Chondrocyte (in vitro differentiated cells): ENCODE data around the gene TTC29. TPM values are rescaled to one million over a fixed set of nuclear protein-coding genes. Genes with fewer than 3 reads are reported as not detected.
"Not testable (repeated sequence)": the region's sequence is repeated elsewhere in the genome, so short reads cannot be mapped to it uniquely, and the experiment has no call there.

Experiments used
- DNase-seq: peaks from one replicate; pipeline ENCODE4 v3.0.0; 2021; ENCODE audit warnings: mixed read lengths, low spot score
- H3K27ac Mint-ChIP-seq: one replicate; pipeline ENCODE4 v1.8.0; 2021; ENCODE audit warnings: mild to moderate bottlenecking, moderate library complexity, mixed read lengths; ENCODE audit not compliant: unreplicated experiment
- H3K27me3 Mint-ChIP-seq: 2 replicates; pipeline ENCODE4 v1.8.0; 2021; ENCODE audit warnings: low read depth, mixed read lengths
- H3K36me3 Mint-ChIP-seq: 2 replicates; pipeline ENCODE4 v1.8.0; 2021; ENCODE audit warnings: low read depth, mixed read lengths
- H3K4me1 Mint-ChIP-seq: 2 replicates; pipeline ENCODE4 v1.8.0; 2021; ENCODE audit warnings: low read depth, mild to moderate bottlenecking, mixed read lengths
- H3K4me3 Mint-ChIP-seq: one replicate; pipeline ENCODE4 v1.8.0; 2021; ENCODE audit warnings: mild to moderate bottlenecking, moderate library complexity, mixed read lengths; ENCODE audit not compliant: unreplicated experiment
- H3K9me3 Mint-ChIP-seq: 2 replicates; pipeline ENCODE4 v1.8.0; 2021; ENCODE audit warnings: low read depth, mixed read lengths
- total RNA-seq: library from RNA; stranded (reverse); gene quantifications from 3 replicates; pipeline ENCODE4 v1.2.1, GENCODE V29; 2021
- TF ChIP-seq, protein P1 (sequence below): fragments of 200-600 bp; sonication (generic); IDR thresholded peaks from 2 replicates; pipeline ENCODE4 v1.5.0; 2021; ENCODE audit warnings: antibody characterized with exemption, mild to moderate bottlenecking, moderate library complexity

TTC29 gene
- total RNA-seq, 1 donor from 2014 or later = 0.20 TPM

DNA sequence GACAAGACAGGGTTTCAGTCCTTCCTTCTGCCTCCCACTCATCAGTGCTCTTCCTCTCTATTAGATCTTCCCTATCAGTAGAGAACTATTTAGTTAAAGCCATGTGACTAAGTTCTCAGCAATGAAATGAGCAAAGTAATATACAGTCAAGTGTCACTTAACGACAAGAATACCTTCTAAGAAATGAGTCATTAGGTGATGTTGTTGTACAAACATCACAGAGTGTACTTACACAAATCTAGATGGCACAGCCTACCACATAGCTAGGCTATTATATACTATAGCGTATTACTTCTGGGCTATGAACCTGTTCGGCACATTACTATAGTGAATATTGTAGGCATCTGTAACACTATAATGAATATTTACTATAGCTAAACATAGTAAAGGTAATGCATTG, 235.7 kb downstream of the TTC29 start:
- Mint-ChIP-seq H3K27me3 (peaks cover 4% of the 10 kb centered on the region), H3K9me3 (peaks cover 1% of the 10 kb centered on the region), H3K27ac (no peak overlapping the region), H3K36me3 (no peaks in the 10 kb centered on the region), H3K4me3 (no peak overlapping the region), H3K4me1 (no peaks in the 10 kb centered on the region)
- DNase-seq = no peak
- TF ChIP-seq, protein P1, sequence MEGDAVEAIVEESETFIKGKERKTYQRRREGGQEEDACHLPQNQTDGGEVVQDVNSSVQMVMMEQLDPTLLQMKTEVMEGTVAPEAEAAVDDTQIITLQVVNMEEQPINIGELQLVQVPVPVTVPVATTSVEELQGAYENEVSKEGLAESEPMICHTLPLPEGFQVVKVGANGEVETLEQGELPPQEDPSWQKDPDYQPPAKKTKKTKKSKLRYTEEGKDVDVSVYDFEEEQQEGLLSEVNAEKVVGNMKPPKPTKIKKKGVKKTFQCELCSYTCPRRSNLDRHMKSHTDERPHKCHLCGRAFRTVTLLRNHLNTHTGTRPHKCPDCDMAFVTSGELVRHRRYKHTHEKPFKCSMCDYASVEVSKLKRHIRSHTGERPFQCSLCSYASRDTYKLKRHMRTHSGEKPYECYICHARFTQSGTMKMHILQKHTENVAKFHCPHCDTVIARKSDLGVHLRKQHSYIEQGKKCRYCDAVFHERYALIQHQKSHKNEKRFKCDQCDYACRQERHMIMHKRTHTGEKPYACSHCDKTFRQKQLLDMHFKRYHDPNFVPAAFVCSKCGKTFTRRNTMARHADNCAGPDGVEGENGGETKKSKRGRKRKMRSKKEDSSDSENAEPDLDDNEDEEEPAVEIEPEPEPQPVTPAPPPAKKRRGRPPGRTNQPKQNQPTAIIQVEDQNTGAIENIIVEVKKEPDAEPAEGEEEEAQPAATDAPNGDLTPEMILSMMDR = no peak

DNA sequence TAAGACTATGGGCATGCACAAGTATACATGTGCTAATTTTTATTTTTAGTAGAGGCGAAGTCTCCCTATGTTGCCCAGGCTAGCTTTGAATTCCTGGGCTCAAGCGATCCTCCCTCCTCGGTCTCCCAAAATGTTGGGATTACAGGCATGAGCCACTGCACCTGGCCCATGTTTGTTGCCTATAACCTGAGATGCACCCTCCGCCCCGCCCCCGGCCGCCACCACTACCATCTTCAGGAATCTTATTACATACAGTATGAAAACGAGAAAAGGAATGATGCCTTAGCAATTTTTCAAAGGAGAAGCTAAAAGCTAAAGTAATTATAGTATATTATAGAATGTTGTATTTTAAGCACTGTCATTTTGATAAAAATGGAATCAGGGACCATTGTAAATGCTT, 245.8 kb downstream of the TTC29 start:
- H3K36me3 Mint-ChIP-seq = no peaks in the 10 kb centered on the region
- TF ChIP-seq, protein P1 = no peak
- H3K27me3 Mint-ChIP-seq = peaks cover 7% of the 10 kb centered on the region
- no peak overlapping the region for H3K27ac Mint-ChIP-seq
- no peak for DNase-seq
- H3K9me3 Mint-ChIP-seq = peaks cover 4% of the 10 kb centered on the region
- H3K4me3 Mint-ChIP-seq = no peak overlapping the region
- no peaks in the 10 kb centered on the region for H3K4me1 Mint-ChIP-seq

DNA sequence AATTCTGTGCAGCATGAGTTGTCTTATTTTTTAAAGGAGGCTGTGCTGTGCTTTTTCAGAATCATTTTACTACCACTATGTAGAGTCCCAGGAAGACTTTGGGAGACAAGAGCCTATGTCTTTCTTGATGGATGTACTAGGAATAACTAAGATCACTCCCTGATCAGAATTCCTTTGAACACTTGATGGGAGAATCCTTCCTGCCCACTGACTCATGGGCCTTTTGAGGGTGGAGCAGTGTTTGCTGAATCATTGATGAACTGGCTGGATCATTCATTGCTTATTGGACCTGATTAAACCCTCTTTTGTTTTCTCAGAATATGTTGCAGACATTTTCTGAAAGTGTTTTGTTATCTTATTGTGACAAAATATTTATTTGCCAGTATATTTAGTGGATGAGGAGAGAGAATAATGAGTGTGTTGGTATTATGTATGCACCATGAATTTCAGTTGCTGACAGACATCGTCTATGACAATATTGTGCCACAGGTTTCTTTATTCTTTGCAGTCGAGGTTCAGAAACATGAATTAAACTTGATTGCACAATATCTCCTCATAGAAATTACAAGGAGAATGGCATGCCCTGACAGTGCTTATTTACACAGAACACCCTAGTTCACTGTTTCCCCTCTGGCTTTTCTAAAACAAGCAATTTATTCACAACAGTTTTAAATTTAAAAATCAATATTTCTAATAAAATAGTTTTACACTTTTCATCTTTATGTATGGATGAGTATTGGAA, 270.7 kb downstream of the TTC29 start:
- DNase-seq = no peak
- TF ChIP-seq, protein P1 = no peak
- Mint-ChIP-seq H3K4me3 (no peak overlapping the region), H3K9me3 (peaks cover 16% of the 10 kb centered on the region), H3K4me1 (no peaks in the 10 kb centered on the region), H3K27me3 (peaks cover 15% of the 10 kb centered on the region), H3K27ac (no peak overlapping the region), H3K36me3 (no peaks in the 10 kb centered on the region)

DNA sequence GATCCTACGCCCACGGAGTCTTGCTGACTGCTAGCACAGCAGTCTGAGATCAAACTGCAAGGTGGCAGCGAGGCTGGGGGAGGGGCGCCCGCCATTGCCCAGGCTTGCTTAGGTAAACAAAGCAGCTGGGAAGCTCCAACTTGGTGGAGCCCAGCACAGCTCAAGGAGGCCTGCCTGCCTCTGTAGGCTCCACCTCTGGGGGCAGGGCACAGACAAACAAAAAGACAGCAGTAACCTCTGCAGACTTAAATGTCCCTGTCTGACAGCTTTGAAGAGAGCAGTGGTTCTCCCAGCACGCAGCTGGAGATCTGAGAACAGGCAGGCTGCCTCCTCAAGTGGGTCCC, 281.7 kb downstream of the TTC29 start:
- not testable (repeated sequence) for H3K4me1 Mint-ChIP-seq, H3K4me3 Mint-ChIP-seq, H3K27ac Mint-ChIP-seq, H3K9me3 Mint-ChIP-seq, DNase-seq, H3K36me3 Mint-ChIP-seq
- peaks cover 21% of the 10 kb centered on the region for H3K27me3 Mint-ChIP-seq

DNA sequence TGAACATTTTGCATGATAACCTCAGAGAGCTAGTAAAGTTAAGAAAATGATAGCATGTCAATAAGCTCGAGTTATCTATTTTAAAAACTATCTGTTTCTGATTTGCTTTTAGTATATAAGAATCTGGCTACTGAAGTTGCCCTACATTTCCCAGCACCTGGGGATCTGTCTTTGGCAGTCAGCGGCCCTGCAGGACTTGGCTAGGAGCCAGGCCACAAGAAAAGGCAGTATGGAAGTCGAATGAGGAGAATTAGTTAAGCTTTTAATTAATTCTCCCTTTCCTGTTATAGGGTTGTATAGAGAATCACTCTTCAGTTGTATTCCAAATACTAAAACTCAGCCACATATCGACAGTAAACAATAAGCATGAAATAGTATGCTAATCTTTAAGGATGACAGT, 284.3 kb downstream of the TTC29 start:
- H3K9me3 Mint-ChIP-seq = peaks cover 9% of the 10 kb centered on the region
- H3K4me3 Mint-ChIP-seq = no peak overlapping the region
- TF ChIP-seq, protein P1 = no peak
- no peak for DNase-seq
- H3K4me1 Mint-ChIP-seq = no peaks in the 10 kb centered on the region
- H3K36me3 Mint-ChIP-seq = peaks cover 2% of the 10 kb centered on the region
- peaks cover 27% of the 10 kb centered on the region for H3K27me3 Mint-ChIP-seq
- H3K27ac Mint-ChIP-seq = no peak overlapping the region
